SK-N-SH (cell line): ENCODE data around the gene PSG1. TPM values are rescaled to one million over a fixed set of nuclear protein-coding genes. Genes with fewer than 3 reads are reported as not detected.
"Not testable (repeated sequence)": the region's sequence is repeated elsewhere in the genome, so short reads cannot be mapped to it uniquely, and the experiment has no call there.

ENCODE experiments used
- CTCF ChIA-PET: fragments of 300-600, 350-600 bp; formaldehyde crosslinking; extraction: SDS; loops from one replicate; lab custom pipeline; 2021; lab: Yijun Ruan, JAX
- POLR2A ChIA-PET: fragments of 350-600 bp; sonication (Branson Sonifier 250); formaldehyde crosslinking; extraction: SDS; loops from one replicate; lab custom pipeline; 2020; ENCODE audit warnings: antibody characterized with exemption, inconsistent platforms; lab: Yijun Ruan, JAX
- DNase-seq: peaks from one replicate; pipeline ENCODE4 v3.0.0; 2012
- H2AFZ ChIP-seq: fragments of 200-600 bp; sonication (generic); 2 replicates; pipeline ENCODE4 v1.8.1; 2016; ENCODE audit warnings: antibody characterized with exemption, mild to moderate bottlenecking, low read depth
- H3F3A ChIP-seq: fragments of 200-600 bp; sonication (generic); replicated peaks from 2 replicates; pipeline ENCODE3; 2016; ENCODE audit warnings: antibody characterized with exemption, mild to moderate bottlenecking; ENCODE audit not compliant: insufficient read depth
- H3K27ac ChIP-seq, 2 experiments: fragments of 200-500 bp in 1 of 2; fragments of 200-600 bp in 1 of 2; sonication (Bioruptor generic) in 1 of 2; sonication (generic), shearing (Covaris generic) in 1 of 2; 2 replicates each; pipeline versions ENCODE4 v1.5.1 to v1.6.1; 2014 to 2016; ENCODE audit warnings: low read depth in 2 of 2, inconsistent platforms in 1 of 2, low read length in 1 of 2, mild to moderate bottlenecking in 1 of 2, mixed read lengths in 1 of 2
- H3K27me3 ChIP-seq: fragments of 200-600 bp; sonication (generic), shearing (Covaris generic); 2 replicates; pipeline ENCODE4 v1.6.1; 2016; ENCODE audit warnings: mixed run types; ENCODE audit not compliant: insufficient read depth
- H3K36me3 ChIP-seq, 2 experiments: fragments of 200-500 bp in 1 of 2; fragments of 200-600 bp in 1 of 2; sonication (Bioruptor generic) in 1 of 2; sonication (generic) in 1 of 2; replicated peaks in 1 of 2; 2 replicates each; pipeline versions ENCODE3 to v1.5.1; 2014 to 2016; ENCODE audit warnings: low read length in 1 of 2, mild to moderate bottlenecking in 1 of 2; ENCODE audit not compliant: insufficient read depth in 2 of 2, control insufficient read depth in 1 of 2
- H3K4me1 ChIP-seq, 2 experiments: fragments of 200-500 bp in 1 of 2; fragments of 200-600 bp in 1 of 2; sonication (Bioruptor generic) in 1 of 2; sonication (generic), shearing (Covaris generic) in 1 of 2; 2 replicates each; pipeline versions ENCODE4 v1.5.1 to v1.6.1; 2014 to 2016; ENCODE audit warnings: low read depth in 1 of 2, low read length in 1 of 2, mixed run types in 1 of 2; ENCODE audit not compliant: insufficient read depth in 2 of 2, control insufficient read depth in 1 of 2
- H3K4me2 ChIP-seq: fragments of 200-600 bp; sonication (generic), shearing (Covaris generic); 2 replicates; pipeline ENCODE4 v1.6.1; 2017; ENCODE audit warnings: mixed run types
- H3K4me3 ChIP-seq, 2 experiments: fragments of 200-500 bp in 1 of 2; fragments of 200-600 bp in 1 of 2; sonication (Bioruptor generic) in 1 of 2; sonication (generic), shearing (Covaris generic) in 1 of 2; 2 replicates each; pipeline versions ENCODE4 v1.5.1 to v1.8.1; 2014 to 2016; ENCODE audit warnings: low read depth in 2 of 2, inconsistent platforms in 1 of 2, low read length in 1 of 2, mild to moderate bottlenecking in 1 of 2, mixed read lengths in 1 of 2, moderate library complexity in 1 of 2
- H3K79me2 ChIP-seq: fragments of 200-600 bp; sonication (generic); 2 replicates; pipeline ENCODE4 v1.8.1; 2017; ENCODE audit warnings: mild to moderate bottlenecking; ENCODE audit not compliant: insufficient read depth
- H3K9ac ChIP-seq: fragments of 200-600 bp; sonication (generic); 2 replicates; pipeline ENCODE4 v1.6.1; 2017; ENCODE audit warnings: mixed run types
- H3K9me2 ChIP-seq: fragments of 200-600 bp; sonication (generic); 2 replicates; pipeline ENCODE4 v1.6.1; 2017; ENCODE audit warnings: mixed run types
- H3K9me3 ChIP-seq: fragments of 200-600 bp; sonication (generic); 2 replicates; pipeline ENCODE4 v1.6.1; 2017; ENCODE audit warnings: mixed run types, mild to moderate bottlenecking, moderate library complexity
- H4K20me1 ChIP-seq: fragments of 200-600 bp; sonication (generic); 2 replicates; pipeline ENCODE4 v1.6.1; 2017; ENCODE audit warnings: mild to moderate bottlenecking, mixed run types; ENCODE audit not compliant: insufficient read depth
- PBX3 ChIP-seq: IDR thresholded peaks from 2 replicates; pipeline ENCODE4; 2012
- POLR2AphosphoS5 ChIP-seq: IDR thresholded peaks from 2 replicates; pipeline ENCODE4 v1.6.1; 2012; ENCODE audit warnings: low read depth, low read length
- USF2 ChIP-seq: fragments of 150-350 bp; IDR thresholded peaks from 2 replicates; pipeline ENCODE4 v1.6.1; 2017; ENCODE audit warnings: antibody characterized with exemption, low read length, low read depth, borderline replicate concordance
- WGBS: methylation state at CpG from one replicate; pipeline ENCODE4 v1.1.6; 2017; ENCODE audit warnings: low lambda C conversion rate; 5-methylcytosine and 5-hydroxymethylcytosine counted together
- polyA plus RNA-seq, 3 experiments: library from polyadenylated mRNA; depleted of rRNA; stranded (reverse); fragments of >200 nt; gene quantifications; 2 replicates each; pipeline ENCODE4 v1.2.3, GENCODE V29; 2012

Gene PSG1
- polyA plus RNA-seq, 1 of the 3 experiments (the other 2 are of a cell fraction) = 0.18 TPM

GRCh38 chr19:42846597-42846996 lies 32.9 kb downstream of the PSG1 start:
- ChIA-PET POLR2A (no interaction called here), CTCF (no interaction called here)
- peaks cover 22% of the 10 kb centered on the region for H3F3A ChIP-seq
- no peaks in the 10 kb centered on the region for H3K9me3 ChIP-seq
- TF ChIP-seq POLR2AphosphoS5 (no peak), PBX3 (peak; percentile 70), USF2 (no peak)
- no peak overlapping the region for H2AFZ ChIP-seq
- H4K20me1 ChIP-seq = no peaks in the 10 kb centered on the region
- no peak overlapping the region for H3K9ac ChIP-seq
- WGBS = 45% methylated on average over 2 of the region's 2 CpGs
- H3K4me1 ChIP-seq = peaks cover 0 to 10% of the 10 kb centered on the region in 2 experiments; a peak in 2 of 4 replicates
- H3K4me2 ChIP-seq = no peak overlapping the region
- no peak overlapping the region for H3K4me3 ChIP-seq
- no peaks in the 10 kb centered on the region for H3K36me3 ChIP-seq
- H3K27me3 ChIP-seq = no peaks in the 10 kb centered on the region
- H3K9me2 ChIP-seq = no peaks in the 10 kb centered on the region
- no peaks in the 10 kb centered on the region for H3K79me2 ChIP-seq
- no peak for DNase-seq
- no peak overlapping the region for H3K27ac ChIP-seq

- H3K79me2 ChIP-seq, H3K27me3 ChIP-seq, H3K9me2 ChIP-seq, H3K9ac ChIP-seq, H3K4me2 ChIP-seq, H2AFZ ChIP-seq, H3F3A ChIP-seq, H3K4me1 ChIP-seq, H4K20me1 ChIP-seq, H3K36me3 ChIP-seq, H3K27ac ChIP-seq, DNase-seq, CTCF ChIA-PET, POLR2A ChIA-PET, H3K4me3 ChIP-seq, H3K9me3 ChIP-seq: not testable (repeated sequence)
- WGBS = 40% methylated on average over 7 of the region's 7 CpGs
Measured at GRCh38 chr19:42843631-42844030, 35.9 kb downstream of the PSG1 start.

GRCh38 chr19:42832746-42833442 lies 46.6 kb downstream of the PSG1 start:
- H3K36me3 ChIP-seq, H3K9me2 ChIP-seq, H4K20me1 ChIP-seq, H3K4me2 ChIP-seq, H3K27ac ChIP-seq, H3K4me3 ChIP-seq, POLR2A ChIA-PET, CTCF ChIA-PET, H3K79me2 ChIP-seq, H3K27me3 ChIP-seq, H3K9ac ChIP-seq, H3F3A ChIP-seq, DNase-seq, H3K9me3 ChIP-seq, H3K4me1 ChIP-seq: not testable (repeated sequence)
- 13% methylated on average over 9 of the region's 9 CpGs for WGBS
- 0 out of 2 replicates have a peak overlapping the region, but pooled peaks have one; percentile 8 for H2AFZ ChIP-seq

- not testable (repeated sequence) for H3K27ac ChIP-seq
Measured at GRCh38 chr19:42832023-42832680, 47.4 kb downstream of the PSG1 start.

More at GRCh38 chr19:42832023-42832680, 47.4 kb downstream of the PSG1 start:
- H3K79me2 ChIP-seq, H4K20me1 ChIP-seq, H2AFZ ChIP-seq, H3K4me1 ChIP-seq, POLR2A ChIA-PET, H3K9me2 ChIP-seq, H3K9ac ChIP-seq, H3K36me3 ChIP-seq, H3K27me3 ChIP-seq, CTCF ChIA-PET, H3K4me2 ChIP-seq, H3F3A ChIP-seq, DNase-seq, H3K4me3 ChIP-seq, H3K9me3 ChIP-seq: not testable (repeated sequence)
- WGBS = 45% methylated on average over 3 of the region's 3 CpGs
